GM19455 (cell line): ENCODE results near the gene LACTBL1.

ENCODE experiments used
- ATAC-seq: cut with Tn5 transposase; IDR thresholded peaks from one replicate; pipeline ENCODE4 v1.9.1; 2021; ENCODE audit not compliant: unreplicated experiment

Gene LACTBL1

DNA sequence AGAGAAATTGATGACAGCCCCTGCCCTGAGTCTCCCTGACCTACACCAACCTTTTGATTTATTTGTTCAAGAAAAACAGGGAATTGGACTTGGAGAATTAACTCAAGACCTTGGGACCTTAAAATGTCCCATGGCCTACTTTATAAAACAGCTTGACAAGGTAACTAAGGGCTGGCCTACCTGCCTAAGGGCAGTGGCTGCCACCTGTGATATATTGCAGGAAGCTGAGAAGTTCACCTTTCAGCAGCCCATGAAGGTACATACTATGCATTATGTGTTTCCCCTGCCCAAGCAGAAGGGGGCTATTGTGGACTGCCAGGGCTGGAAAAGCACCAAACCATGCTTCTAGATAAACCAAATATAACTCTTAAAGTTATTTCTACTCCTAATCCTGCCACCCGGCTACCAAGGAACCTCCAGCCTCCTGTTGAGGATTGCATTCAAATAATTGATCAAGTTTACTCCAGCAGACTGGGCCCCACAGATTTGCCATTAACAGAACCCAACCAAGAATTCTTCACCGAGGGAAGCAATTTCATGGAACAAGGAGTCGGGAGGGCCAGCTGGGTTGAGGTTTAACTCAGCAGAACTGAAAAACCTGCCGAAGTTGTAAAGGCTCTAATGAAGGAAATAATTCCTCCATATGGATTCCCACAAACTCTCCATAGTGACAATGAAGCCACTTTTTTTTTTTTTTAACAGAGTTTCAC, 28.2 kb downstream of the LACTBL1 start:
- ATAC-seq: no peak

DNA sequence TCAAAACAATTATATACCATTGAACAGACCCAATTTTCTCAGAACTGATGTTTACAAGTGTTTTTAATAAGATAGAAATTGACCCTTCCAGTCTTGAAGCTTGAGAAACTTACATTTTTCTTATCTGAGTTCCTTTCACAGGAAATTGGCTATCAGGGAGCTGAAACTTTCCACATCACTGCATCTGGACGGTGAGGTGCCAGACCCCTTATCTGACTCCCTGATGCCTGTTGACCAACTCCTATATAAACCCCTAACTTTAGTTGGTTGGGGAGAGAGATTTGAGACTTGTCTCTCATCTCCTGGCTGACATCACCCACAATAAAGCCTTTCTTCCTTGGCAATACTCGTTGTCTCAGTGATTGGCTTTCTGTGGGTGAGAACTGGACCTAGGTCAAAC, 31.4 kb downstream of the LACTBL1 start:
- ATAC-seq: no peak

DNA sequence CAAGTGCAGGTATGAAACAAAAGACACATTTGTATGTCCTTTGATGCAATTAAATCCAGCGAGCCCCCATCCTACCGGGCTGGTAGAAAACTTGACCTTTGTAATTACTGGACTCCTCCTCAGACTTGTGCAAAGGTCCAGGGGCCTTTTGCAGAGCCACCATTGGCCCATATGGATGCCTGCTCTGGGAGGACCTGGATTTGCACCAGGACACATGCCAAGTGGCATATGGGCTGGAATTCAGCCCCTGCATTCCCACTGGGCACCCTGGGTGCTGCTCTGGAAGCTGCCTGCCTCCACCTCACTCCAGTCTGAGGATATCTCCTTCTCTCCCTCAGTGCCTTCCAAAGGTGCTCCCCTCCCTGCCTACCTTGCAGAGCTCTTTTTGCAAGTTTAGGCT, 36.0 kb downstream of the LACTBL1 start:
- ATAC-seq: no peak

DNA sequence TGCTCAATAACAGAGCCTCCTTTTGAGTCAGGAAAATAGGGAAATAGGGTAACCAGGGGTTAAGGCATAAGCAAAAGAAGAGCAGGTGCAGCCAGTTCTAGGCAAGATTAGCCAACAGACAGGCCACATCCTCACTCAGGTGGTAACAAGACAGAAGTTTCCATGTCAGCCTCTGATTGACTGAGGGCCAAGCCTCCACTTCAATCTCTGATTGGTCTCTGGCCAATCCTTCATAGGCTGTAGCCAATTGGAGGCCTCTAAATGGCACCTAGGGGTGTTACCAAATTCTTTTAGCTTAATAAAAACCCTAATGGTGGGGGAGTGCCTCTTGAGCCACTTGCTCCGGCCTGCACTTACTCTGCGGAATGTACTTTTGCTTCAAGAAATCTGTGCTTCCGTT, 37.2 kb downstream of the LACTBL1 start:
- no peak for ATAC-seq

DNA sequence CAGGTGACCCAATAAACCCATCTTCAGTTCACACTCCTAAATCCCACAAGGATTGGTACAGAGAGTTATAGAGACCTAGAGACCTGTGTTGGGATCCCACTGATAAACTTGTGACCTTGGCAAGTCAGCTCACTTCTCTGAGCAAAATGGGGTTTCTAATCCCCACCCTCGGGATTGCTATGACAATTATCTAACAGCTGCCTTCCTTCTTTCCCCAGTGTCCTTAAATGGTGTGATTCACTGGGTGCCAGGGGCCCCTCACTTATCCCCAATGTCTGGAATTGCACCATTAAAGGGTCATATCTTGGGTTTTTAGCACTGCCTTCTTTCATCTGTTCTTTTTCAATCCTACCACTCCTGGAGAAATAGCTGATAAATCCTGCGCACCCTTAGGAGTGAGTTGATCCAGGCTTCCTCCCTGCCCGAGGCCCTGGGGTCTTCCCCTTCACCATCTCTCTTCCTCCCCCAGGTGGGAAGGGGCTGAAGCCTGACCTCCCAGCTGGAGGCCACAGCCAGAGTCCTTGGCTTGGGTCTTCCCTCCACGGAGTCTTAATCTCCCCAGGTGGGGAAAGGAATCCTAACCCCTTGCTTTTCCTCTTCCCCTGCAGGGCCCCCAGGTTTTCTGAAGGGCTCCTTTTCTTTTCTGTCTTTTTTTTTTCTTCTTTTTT, 39.7 kb downstream of the LACTBL1 start:
- ATAC-seq: no peak

GRCh38 chr1:22930240-22930912, 42.3 kb downstream of the LACTBL1 start:
- no peak for ATAC-seq

GRCh38 chr1:22925111-22925510, 47.6 kb downstream of the LACTBL1 start:
- ATAC-seq: no peak

GRCh38 chr1:22922640-22923039, 50.0 kb downstream of the LACTBL1 start:
- no peak for ATAC-seq

DNA sequence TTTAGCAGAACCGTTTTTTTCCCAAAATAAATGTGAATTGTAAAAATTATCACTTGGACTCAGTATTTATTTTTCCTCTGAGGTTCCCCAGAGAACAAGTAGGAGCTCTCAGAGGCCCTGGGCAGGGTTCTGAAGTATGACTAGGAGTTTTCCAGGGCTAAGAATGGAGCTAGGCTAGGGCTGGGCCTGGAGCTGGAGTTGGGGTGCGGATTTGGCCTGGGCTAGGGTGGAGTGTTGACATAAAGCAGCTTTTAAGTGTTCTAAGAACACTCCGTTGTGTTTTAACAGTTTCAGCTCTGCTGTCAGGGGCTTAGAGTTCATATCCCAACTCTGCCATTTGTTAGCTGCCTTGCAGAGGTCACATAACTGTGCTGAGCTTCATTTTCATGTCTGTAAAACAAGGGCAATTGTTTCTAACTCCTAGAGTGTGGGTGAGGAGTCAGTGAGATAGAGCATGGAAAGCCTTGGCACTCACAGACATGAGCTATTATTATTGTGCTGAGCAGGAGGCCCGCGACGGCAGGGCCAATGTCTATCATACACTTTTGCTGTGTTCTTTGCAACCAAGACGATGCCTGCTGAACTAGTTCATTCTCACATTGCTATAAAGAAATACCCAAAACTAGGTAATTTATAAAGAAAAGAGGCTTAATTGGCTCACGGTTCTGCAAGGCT, 51.1 kb downstream of the LACTBL1 start:
- no peak for ATAC-seq

DNA sequence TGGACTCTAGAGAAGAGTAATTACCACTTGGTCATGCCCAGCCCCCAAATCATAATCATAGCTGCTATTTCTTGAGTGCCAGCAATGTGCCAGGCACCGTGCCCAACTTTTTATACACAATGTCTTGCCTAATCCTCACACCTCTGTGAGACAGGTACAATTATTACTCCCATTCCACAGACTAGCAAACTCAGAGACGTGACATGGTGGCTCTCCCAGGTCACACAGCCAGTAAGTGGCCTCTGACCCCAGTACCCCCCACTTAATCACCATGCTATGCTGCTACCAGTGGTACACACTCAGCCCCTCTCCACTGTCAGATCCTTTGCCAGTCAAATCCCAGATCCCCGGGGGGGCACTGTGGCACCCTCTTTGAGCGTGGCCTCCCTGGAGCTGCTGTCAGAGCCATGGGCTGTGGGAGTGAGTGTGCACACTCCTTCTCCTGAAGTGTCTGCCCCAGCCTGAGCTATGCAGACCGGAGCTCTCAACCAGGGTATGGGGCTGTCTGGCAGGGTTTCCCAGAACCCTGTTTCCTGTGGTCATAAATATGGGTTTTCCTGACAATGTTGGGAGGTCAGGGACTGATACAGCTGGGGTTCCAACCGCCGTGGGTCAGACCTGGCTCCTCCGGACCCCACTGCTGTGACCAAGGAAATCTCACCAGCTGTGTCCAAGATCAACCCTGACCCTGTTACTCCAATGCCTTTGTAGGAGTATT, 51.8 kb downstream of the LACTBL1 start:
- ATAC-seq: no peak

DNA sequence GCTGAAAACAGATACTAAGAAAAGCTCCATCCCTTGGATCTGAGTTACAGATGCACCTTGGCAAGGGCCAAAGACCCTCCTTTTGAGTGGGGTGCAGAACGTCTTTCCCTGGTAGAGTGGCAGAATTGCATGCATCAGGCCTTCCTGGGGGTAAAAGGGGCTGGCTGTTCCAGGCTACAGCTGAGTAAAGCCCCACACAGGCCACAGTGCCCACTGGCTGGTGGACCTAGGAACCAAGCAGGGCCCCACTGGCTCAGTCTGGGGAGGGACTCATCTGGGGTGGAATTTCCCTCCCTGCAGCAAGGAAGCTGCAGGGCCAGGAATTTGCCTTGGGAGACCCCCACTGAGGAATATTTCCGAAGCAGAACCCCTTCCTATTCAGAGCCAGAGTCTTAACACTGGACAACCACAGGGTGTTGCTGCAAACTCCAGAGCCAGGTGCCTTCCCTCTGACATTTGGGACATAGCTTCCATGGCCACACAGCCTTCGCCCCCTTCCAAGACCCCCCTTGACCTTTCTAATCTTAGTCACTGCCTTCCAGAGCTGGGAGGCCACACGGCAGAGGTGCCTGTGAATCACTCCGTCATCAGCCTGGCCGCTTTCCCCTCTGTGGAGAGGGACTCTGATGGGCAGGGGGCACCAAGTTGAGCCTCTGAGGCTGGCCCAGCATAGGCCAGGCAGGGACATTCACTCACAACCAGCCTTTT, 52.5 kb downstream of the LACTBL1 start:
- ATAC-seq: no peak

GRCh38 chr1:22919341-22920025, 53.2 kb downstream of the LACTBL1 start:
- ATAC-seq: no peak

DNA sequence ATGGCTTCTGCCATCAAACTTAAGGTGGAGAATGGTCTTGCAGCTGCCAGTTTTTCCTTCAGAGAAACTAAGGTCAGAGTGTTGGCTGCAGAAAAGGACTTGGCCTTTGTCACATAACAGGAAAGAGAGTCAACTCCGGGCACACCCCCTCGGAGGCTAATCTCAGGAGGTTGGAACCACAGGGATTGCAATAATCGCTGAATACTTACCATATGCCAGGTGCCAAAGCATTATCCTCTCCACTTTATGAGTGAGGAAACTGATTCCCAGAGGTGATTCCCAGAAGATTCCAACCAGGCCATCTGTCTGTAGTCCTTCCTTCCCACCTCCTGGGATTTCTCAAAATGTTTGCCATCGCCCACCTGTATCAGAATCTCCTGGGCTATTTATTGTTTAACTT, 54.0 kb downstream of the LACTBL1 start:
- ATAC-seq: no peak

DNA sequence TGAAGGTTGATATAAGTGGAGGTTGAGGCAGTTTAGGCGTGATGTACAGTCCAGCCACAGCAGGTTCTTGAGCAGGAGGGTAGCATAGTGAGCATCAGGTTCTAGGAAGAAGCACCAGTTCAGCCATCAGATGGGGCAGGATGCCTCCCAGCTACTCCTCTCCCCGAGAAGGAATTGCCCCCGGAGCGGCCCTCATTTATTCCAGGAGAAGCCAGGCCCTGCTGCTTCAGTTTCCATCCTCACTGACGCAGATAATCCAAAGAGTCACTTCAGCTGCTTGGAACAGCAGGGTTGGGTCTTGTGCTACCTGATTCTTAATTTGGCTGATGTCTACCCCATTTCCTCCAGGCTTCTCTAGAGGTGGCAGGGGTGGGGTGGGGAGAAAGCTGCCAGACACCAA, 54.7 kb downstream of the LACTBL1 start:
- no peak for ATAC-seq

- no peak for ATAC-seq
Measured at GRCh38 chr1:22916471-22916820, 56.2 kb downstream of the LACTBL1 start.

GRCh38 chr1:22915816-22916470, 56.7 kb downstream of the LACTBL1 start:
- no peak for ATAC-seq

DNA sequence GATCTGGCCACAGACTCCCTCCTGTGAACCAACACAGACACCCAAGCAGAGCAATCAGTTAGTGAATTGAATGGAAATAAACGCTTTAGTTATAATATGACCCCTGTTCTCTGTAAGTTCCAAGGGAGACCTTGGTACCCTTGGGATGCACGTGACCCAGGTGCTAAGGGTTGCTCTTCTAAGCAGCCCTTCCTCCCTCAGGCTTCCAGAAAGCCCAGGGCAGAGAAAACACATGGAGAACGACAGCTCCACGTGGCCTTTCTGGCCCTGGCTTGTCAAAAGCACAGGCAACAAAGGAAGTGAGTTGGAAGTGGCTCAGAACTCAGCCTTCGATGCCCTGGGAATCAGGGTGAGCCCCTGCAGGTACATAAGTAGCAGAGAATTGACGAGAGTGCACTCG, 57.4 kb downstream of the LACTBL1 start:
- ATAC-seq: no peak

GRCh38 chr1:22914633-22915217, 57.9 kb downstream of the LACTBL1 start:
- ATAC-seq: no peak

GRCh38 chr1:22914156-22914555, 58.5 kb downstream of the LACTBL1 start:
- ATAC-seq: no peak
